GM20431 (cell line): Measurements from ENCODE around the gene UBAP2L.
"Not testable (repeated sequence)": the region's sequence is repeated elsewhere in the genome, so short reads cannot be mapped to it uniquely, and the experiment has no call there.

Experiments
- in situ Hi-C: fragments of 300-500 bp; cut with MseI, MboI; formaldehyde crosslinking; loops from one replicate; pipeline ENCODE4 v1.15.0; 2020; ENCODE audit warnings: low sequenced_read_pairs; ENCODE audit not compliant: unreplicated experiment

UBAP2L gene

DNA sequence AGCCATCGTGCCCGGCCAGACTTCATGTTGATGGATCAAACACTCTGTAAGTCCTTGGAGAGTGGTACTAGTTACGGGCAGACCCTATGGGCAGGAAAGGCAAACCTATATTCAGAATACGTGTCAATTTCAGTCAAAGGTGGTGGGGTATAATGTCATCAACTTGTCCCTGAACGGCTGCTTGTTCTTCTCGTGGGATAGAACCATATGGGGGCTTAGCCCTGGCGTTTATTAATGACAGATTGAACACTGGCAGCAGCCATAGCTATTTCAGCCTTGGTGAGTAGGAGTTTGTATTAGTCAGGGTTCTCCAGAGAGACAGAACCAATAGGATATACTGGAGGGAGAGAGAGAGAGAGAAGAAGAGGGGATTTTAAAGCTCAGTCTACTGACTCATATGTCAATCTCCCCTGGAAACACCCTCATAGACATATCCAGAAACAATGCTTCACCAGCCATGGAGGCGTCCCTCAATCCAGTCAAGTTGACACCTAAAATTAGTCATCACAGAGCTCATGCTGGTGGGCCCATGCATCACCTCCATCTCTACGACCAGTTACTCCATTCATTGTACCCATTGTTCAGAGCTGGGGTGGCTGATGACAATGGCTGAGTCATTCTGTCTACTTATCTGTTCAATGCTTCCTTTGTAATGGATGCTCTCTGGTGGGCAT is 84.0 kb downstream of the UBAP2L start:
- in situ Hi-C loops = no loop called here

DNA sequence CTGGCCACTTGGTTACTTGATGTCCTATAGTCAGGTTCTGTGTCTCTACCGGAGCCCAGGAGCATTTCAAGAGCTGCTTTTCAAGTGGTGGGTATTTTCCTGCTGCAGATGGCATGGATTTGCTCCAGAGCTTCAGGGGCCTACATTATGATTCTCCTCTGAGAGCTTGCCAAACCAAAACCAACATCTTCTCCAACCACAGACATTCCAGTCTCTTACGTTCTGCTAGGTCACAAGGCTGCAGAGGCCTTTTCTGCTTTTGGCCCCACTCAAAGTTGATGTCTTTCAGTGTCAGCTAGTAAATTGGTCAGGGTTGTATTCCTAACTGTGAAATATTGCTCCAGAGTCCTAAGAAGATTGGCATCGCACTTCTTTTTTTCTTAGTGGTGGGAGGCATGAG is 85.4 kb downstream of the UBAP2L start:
- in situ Hi-C loops = no loop called here

DNA sequence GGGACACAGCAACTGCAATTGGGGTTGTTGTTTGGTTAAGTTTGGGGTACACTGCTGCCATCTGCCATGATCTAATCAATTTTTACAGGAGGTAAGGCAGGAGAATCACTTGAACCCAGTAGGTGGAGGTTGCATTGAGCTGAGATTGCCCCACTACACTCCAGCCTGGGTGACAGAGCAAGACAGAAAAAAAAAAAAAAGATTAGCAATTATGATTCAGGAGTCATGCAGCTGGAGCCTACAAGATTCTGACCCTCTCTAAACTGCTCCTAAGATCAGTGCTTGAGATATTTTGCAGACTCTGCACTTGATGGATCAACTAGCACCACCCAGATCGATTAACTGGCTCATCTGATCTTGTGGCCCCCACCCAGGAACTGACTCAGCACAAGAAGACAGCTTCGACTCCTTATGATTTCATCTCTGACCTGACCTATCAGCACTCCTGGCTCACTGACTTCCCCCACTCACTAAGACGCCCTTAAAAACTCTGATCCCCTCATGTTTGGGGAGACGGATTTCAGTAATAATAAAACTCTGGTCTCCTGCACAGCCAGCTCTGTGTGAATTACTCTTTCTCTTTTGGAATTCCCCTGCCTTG is 87.0 kb downstream of the UBAP2L start:
- in situ Hi-C loops = not testable (repeated sequence)

DNA sequence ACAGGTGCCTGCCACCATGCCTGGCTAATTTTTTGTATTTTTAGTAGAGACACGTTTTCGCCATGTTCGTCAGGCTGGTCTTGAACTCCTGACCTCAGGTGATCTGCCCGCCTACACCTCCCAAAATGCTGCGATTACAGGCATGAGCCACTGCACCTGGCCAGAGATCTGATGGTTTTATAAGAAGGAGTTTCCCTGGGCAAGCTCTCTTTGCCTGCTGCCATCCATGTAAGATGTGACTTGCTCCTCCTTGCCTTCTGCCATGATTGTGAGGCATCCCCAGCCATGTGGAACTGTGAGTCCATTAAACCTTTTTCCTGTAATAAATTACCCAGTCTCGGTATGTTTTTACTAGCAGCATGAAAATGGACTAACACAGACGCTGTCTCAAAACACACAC is 88.4 kb downstream of the UBAP2L start:
- in situ Hi-C loops = not testable (repeated sequence)

DNA sequence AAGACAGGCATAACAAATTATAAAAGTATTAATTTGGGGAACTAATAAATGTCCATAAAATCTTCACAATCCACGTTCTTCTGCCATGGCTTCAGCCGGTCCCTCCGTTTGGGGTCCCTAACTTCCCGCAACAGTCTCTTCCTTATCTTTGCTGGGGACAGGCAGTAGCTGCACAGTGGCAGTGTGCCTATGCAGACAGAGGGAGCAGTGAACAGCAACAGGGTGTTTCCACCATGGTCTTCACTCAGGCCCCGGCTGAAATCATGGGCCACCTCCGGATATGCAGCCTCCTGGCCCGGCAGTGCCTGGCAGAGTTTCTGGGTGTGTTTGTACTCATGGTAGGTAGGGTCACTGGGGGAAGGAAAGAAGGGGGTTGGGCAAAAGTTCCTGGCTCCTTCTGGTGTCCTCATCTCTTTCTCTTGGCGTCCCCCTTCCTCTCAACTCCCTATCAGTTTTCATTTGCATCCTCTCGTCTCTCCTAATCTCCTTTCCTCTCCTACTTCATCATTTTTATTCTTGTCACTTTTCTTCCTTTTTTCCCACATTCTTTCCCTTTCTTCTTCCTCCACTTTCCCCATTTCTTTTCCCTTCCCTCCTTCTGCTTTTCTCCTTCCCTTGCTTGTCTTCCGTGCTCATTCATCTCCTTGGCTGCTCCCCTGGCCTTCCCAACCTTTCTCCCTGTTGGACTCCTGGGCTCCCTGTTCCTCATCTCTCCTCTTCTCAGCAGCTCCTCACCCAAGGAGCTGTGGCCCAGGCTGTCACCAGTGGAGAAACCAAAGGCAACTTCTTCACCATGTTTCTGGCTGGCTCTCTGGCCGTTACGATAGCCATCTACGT is 91.7 kb downstream of the UBAP2L start:
- in situ Hi-C loops = not testable (repeated sequence)

DNA sequence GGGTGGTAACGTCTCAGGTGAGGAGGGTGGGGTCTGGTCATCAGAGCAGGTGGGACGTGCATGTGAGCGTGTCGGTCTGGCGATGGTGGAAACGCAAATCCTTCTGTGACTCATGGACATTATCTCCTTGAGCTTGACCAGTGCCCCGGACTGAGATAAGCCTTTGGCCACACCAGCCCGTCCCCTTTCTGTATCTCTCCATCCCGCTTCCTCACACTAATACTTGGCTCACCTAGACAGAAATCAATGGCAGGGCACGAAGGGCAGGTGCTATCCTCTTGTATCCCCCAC is 92.3 kb downstream of the UBAP2L start:
- in situ Hi-C loops = no loop called here

DNA sequence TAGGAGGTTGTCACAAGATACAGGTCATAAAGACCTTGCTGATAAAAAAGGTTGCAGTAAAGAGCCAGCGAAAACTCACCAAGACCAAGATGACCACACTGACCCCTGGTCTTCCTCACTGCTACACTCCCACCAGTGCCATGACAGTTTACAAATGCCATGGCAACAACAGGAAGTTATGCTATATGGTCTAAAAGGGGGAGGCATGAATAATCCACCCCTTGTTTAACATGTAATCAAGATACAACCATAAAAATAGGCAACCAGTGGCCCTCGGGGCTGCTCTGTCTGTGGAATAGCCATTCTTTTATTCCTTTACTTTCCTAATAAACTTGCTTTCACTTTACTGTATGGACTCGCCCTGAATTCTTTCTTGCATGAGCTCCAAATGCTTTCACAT is 93.5 kb downstream of the UBAP2L start:
- in situ Hi-C loops = not testable (repeated sequence)

DNA sequence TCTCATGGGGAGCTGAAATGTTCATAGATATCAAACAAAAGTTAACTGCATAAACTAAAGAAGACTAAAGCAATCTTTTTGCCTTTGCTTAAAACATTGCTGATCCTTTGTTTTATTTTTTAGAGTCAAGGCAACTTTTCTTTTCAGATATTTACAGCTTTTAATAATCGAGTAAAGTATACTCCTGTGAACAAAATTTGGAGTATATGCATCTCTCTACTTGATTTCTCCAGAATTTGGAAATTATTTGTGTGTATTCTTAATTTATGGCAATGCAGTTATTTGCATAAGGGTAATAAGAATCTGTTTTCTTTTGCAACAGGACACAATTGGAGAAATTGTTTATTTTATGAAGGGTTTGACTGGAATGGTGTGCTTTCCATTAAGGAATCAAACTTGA is 95.9 kb downstream of the UBAP2L start:
- in situ Hi-C loops = no loop called here

DNA sequence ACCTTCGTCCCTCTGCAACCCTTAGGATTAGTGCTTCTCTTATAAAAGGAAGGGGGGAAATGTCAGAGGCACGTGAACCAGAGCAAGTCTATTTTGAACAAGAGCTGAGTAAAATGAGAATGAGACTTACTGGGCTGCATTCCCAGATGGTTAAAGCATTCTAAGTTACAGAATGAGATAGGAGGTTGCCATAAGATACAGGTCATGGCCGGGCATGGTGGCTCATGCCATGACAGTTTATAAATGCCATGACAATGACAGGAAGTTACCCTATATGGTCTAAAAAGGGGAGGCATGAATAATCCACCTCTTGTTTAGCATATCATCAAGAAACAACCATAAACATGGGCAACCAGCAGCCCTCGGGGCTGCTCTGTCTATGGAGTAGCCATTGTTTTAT is 97.6 kb downstream of the UBAP2L start:
- in situ Hi-C loops = no loop called here
